ENCODE results near the gene KCNQ1.

DNA sequence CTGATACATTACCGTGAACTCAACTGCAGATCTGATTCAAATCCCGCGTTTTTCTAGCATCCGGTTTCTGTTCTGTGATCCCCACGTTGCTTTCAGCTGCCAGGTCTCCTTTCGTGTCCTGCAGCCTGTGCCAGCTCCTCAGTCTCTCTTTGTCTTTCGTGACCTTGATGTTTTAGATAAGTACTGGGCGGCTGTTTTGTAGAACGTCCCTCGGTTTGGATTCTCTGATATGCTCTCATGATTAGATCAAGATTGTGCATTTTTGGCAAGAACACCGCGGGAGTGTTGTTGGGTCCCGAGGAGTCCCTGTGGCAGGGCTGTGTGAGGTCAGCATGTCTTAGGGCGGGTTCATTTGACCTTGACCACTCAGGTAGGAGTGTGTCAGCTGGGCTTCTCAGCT lies 38.6 kb downstream of the KCNQ1 start:
- TF ChIP-seq, protein P1, sequence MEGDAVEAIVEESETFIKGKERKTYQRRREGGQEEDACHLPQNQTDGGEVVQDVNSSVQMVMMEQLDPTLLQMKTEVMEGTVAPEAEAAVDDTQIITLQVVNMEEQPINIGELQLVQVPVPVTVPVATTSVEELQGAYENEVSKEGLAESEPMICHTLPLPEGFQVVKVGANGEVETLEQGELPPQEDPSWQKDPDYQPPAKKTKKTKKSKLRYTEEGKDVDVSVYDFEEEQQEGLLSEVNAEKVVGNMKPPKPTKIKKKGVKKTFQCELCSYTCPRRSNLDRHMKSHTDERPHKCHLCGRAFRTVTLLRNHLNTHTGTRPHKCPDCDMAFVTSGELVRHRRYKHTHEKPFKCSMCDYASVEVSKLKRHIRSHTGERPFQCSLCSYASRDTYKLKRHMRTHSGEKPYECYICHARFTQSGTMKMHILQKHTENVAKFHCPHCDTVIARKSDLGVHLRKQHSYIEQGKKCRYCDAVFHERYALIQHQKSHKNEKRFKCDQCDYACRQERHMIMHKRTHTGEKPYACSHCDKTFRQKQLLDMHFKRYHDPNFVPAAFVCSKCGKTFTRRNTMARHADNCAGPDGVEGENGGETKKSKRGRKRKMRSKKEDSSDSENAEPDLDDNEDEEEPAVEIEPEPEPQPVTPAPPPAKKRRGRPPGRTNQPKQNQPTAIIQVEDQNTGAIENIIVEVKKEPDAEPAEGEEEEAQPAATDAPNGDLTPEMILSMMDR (IDR thresholded peaks at IDR 0.05): no peak
- TF ChIP-seq POLR2A (IDR thresholded peaks at IDR 0.05) (no peak), POLR2AphosphoS5 (IDR thresholded peaks at IDR 0.05) (no peak)
